GM21786 (cell line): Measurements from ENCODE around the gene TBX6.
"Not testable (repeated sequence)": the region's sequence is repeated elsewhere in the genome, so short reads cannot be mapped to it uniquely, and the experiment has no call there.

Experiments
- ATAC-seq: cut with Tn5 transposase; IDR thresholded peaks from one replicate; pipeline ENCODE4 v1.9.1; 2021; ENCODE audit not compliant: unreplicated experiment

TBX6 gene

DNA sequence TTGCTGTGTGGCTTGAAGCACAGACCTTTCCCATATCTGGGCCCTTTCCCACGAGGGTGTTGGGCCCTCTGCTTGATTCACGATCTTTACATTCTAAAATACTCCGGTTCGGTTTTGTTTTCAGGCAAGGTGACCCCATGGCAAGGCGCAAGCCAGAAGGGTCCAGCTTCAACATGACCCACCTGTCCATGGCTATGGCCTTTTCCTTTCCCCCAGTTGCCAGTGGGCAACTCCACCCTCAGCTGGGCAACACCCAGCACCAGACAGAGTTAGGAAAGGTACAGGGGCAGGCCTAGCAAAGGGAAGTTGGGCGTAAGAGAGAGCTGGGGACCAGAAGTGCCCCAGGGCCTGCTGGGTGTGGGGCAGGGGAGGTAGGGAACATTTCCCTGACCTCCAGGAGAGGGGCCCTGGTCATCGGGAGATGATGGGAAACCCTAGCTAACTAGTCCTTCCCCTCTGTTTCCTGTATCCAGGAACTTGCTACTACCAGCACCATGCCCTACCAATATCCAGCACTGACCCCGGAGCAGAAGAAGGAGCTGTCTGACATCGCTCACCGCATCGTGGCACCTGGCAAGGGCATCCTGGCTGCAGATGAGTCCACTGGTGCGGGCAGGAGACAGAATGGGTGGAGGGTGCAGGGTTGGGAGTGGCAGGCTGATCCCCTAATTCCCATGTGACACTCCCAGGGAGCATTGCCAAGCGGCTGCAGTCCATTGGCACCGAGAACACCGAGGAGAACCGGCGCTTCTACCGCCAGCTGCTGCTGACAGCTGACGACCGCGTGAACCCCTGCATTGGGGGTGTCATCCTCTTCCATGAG lies 24.8 kb downstream of the TBX6 start:
- no peak for ATAC-seq

DNA sequence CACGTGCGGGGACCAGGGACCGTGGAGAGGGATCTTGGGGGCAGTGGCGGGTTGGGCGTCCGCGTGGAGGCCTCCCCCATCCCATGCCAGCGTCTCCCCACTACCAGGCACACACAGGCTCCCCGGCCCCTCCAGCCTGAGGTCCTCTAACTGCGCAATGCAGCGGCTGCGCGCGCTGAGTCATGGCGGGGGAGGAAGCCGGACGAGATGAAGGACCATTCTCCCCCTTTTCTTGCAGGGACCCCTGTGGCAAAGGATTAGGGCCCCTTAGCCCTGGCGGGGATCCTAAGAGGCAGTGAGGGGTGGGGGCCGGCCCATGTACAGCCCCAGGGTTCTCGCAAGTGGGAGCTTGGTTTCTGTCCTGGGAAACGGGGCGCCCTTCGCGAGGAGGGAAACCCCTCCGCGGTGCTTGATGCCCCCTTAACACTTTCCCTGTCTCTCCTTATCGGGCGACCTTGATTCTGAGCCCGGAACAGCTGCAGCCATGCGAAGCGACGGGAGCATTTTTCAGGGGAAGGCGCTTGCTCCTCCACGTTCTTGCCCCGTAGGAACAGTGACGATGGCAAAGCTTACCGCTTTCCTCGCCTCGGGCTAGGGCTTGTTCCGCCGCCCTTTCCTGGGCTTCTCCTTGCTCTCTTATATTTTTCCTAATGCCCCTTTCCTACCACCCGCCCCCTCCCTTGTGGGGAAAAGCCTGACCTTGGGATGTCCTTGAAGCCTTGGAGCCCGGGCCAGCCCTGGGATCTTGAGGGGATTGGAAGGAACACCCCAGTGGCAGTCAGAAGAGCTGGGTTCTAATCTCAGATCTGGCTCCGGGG lies 25.6 kb downstream of the TBX6 start:
- ATAC-seq = peak; percentile 1

GRCh38 chr16:30065102-30065942 lies 26.4 kb downstream of the TBX6 start, which contains the start of gene ALDOA:
ALDOA (plus strand) TSS chr16:30065760; CDS start chr16:30066898, 1,138 bp downstream.
- peak; percentile 76 for ATAC-seq

DNA sequence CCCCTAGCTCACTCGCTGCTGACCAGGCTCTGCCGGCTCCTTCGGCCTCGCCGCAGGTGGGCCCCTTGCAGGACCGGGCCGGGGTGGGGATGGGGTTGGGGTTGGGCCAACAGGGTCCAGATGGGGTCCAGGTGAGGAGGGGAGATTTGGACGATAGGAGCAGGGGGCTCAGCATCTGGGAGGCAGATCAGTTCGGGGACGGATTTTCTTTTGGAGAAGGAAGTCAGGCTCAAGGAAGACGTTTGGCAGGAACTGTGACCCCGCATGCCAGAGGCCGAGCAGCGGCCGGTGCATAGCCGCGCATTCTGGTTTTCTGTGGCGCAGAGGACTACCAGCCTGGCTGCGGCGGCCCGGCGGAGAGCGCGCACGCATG lies 27.0 kb downstream of the TBX6 start:
- no peak for ATAC-seq

DNA sequence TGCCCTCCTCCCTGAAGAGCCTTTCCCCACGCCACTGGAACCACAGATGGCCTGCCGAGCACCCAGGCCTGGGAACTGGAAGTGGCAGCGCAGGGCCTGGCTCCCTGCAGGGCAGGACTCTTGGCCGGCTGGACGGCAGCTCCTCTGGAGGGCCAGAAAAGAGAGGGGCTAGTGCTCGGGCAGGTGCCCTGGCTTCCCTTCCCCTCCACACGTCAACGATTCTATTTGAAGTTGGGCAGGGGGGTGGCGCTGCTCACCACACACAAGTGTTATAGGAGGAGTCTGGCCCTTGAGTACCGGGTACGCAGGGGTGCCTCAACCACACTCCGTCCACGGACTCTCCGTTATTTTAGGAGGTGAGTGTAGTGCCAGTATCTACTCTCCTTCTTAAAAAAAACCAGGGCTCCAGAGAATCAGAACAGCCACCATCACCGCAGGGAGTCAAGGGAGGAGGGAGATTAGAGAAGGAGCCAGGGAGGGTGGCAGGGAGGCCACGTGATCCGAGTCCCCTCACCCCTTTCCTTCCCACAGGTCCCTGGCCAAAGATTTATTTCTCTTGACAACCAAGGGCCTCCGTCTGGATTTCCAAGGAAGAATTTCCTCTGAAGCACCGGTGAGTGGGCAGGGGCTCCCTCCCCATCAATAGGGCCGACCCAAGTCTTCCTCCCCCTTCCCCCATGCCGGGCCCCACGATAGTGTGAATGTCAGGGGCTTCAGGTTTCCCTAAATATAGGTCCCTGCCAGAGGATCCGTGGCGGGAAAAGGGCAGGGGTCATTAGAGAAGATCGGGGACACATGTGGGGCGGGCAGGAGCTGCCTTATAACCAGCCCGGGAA lies 27.6 kb downstream of the TBX6 start:
- peak; percentile 31 for ATAC-seq

- ATAC-seq = no peak
Measured at GRCh38 chr16:30063278-30063892, 28.3 kb downstream of the TBX6 start.

DNA sequence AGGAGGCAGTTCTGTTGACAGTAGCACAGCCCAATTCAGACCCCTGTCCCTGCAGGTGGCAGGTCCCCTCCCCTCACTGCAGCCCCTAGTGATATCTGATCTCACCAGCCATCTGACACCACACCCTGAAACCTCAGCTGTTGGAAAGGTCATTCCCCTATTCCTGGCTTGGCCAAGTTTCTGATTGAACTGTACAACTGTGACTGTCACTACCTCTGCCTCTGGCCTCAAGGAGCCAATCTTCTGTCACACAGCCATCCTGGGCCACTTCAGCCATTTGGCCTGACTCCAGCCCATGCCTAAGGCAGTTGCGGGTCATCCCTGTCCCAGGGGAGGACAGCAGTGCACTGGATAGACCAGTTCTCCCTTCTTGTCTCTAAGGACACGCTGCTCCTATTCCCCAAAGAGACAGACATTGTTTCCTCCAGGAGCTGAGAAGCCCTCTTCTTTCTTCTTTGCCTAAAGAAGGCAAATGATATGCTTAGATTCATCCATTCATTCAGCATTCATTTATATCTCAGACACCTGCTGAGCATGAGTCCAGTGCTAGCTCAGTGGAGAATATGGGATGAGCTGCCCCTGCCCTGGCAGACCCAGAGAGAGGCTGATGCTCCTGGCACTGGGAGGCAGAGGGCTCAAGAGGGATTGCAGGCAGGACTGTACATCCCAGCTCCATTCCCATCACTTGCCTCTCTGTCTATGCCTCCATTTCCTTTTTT lies 30.7 kb downstream of the TBX6 start:
- ATAC-seq = no peak

DNA sequence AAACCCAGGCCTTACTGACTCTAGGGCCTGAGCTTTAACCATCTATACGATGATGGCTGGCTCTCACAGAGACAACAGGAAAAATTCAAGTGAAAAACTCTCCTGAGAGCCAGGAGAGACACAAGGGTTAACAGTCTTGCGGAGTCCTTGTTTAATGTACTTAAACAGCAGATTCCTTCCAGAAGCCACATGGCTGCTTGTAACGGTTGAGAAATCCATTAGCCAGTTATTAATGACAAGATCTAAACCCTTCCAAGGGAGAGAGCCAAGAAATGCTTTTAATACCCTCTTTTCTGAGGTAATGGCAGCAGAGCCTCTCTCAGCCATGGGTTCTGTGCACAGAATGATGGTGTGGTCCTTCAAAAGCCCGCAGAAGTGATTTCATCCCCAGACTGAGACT lies 31.4 kb downstream of the TBX6 start:
- ATAC-seq = no peak

DNA sequence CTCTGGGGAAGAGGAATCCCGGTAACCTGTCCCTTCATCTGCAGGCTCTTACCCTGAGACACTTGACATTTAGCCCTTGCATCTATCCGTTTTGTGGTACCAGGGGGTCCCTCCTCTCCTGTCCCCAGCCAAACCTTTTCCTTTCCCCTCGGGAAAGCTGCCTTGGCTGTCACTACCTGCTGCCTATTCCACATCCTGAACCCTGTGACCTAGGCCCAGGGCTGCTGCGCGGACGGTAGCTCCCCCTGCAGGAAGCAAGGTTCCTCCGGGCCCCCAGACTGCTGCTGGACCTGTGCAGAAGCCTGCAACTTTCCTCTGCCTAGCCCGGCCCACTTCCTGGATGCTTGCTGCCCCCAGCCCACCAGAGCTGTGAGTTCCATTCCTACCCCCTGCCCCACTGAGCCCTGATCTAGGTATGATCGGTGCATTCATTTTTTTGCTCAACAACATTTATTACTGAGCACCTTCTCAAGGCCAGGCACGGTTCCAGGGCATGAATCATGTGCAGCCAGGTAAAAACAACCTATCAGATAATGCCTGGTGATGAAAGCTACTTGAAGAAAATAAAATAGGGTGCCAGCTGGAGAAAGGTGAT lies 36.7 kb downstream of the TBX6 start:
- ATAC-seq = no peak

DNA sequence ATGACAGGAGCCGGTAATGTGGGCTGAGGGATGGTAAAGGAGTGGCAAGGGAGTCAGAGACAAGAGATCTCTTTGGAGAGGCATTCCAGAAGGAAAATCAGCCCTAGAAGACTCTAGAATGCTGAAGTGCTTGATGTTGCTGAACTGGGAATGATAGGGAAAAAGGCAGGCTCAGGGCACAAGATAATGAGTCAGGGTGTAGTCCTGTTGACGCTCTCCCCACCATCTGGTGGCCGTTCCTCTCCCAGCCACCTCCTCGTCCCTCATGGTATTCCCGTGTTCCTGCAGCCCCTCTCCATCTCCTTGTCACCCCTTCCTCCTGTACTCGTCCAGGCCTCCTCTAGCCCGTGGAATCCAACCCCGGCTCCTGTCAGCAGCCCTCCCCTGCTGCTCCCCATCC lies 37.3 kb downstream of the TBX6 start:
- no peak for ATAC-seq

DNA sequence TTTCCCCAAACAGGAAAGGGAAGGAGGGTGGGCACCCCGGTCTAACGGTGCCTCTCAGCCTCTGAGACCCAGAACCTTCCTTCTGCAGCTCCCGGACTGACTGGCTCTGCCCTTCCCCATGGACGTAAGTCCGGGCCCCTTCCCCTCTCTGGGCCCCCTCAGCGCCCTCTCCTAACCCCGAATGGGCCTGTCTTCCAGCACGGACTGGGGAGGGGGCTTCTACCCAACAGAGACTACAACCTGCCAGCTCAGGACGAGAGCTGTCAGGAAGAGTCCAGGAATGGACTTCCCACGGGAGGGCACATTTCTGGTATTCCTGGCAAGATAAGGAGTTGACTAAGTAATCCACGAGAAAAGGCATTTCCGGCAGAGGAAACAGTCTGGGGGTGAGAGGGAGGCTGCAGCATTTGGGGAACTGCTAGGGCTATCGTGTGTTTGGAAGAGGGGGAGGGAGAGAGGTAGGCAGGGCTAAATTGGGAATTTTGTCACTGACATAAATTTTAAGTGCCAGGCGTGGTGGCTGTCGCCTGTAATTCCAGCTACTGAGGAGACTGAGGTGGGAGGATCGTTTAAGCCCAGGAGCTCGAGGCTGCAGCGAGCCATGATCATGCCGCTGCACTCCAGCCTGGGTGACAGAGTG lies 38.2 kb downstream of the TBX6 start:
- ATAC-seq = no peak

- ATAC-seq = no peak
Measured at GRCh38 chr16:30052671-30053372, 38.9 kb downstream of the TBX6 start.

GRCh38 chr16:30051518-30051917 lies 40.2 kb downstream of the TBX6 start:
- ATAC-seq = no peak

DNA sequence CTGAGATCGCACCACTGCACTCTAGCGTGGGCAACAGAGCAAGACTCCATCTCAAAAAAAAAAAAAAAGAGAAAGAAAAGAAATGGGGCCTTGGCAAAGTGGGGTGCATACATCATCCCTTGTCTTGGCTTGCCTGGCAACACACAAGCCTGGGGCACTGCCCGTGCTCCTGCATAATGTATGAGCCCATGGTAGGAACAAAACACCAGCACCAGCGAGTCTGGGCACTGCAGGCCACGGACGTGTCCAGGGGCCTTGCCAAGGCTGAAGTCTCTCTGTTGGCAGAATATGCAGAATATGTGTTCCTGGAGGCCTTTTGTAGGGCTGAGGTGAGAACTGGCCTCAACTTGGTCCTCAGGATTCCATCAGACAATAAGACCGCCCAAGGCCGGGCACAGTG lies 41.9 kb downstream of the TBX6 start:
- no peak for ATAC-seq

- ATAC-seq = no peak
Measured at GRCh38 chr16:30046588-30046987, 45.1 kb downstream of the TBX6 start.

- ATAC-seq = no peak
Measured at GRCh38 chr16:30046178-30046577, 45.5 kb downstream of the TBX6 start.

GRCh38 chr16:30041841-30042240 lies 49.9 kb downstream of the TBX6 start:
- no peak for ATAC-seq

DNA sequence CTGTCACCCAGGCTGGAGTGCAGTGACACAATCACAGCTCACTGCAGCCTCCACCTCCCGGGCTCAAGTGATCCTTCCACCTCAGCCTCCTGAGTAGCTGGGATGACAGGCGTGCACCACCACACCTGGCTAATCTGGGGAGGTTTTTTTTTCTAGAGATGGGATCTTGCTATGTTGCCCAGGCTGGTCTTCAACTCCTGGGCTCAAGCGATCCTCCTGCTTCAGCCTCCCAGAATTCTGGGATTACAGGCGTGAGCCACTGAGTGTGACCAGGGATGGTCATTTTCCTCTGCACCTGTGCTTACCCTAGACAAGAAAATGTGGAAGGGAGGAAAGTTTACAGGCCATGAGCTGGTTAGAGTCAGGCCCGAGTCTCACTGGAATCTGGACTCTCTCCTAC lies 51.0 kb downstream of the TBX6 start:
- ATAC-seq = not testable (repeated sequence)
